NCI-H1417 treated with DMSO at 0.1 percent for 48 hours (cell line): ENCODE data around the gene LHFPL3.
"Not testable (repeated sequence)": the region's sequence is repeated elsewhere in the genome, so short reads cannot be mapped to it uniquely, and the experiment has no call there.

ENCODE experiments used
- DNase-seq: peaks from one replicate; lab custom pipeline; 2025; lab: John Stamatoyannopoulos, UW

LHFPL3 gene

DNA sequence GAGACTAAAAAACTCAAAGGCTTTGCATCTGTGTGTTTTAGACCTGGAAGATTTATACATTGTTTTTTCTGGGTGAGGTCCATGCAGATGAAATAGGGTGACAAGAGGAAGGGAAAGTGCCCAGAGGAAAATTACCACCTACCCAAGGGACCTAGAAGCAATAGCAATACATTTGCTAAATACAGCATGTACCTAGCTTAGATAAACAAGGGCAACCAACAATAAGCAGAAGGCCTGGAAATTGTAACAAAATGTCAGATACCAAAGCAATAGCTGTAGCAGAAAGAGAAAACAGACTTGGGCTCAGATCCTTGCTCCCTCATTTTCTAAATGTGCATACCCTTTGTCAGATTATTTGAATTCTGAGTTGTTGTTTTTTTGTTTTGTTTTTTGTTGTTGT, 367.2 kb downstream of the LHFPL3 start:
- no peak for DNase-seq

DNA sequence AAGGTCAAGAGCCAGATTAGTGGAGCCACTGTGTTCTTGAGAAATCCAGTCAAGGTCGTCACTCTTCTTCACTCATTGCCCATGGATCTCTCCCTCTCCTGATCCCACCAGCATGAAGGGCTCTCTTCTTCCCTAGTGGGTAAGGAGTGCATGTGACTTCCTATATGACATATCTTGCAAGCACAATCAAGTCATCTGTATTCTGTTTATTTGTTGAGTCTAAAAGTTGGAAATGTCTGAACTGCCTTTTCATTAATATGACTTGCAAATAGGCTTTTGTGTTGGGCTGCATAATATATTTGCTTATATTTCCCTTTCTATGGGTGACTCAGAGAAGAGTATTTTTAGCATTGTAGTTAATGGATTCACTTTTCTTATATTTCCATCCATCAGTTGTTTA, 371.9 kb downstream of the LHFPL3 start:
- no peak for DNase-seq

DNA sequence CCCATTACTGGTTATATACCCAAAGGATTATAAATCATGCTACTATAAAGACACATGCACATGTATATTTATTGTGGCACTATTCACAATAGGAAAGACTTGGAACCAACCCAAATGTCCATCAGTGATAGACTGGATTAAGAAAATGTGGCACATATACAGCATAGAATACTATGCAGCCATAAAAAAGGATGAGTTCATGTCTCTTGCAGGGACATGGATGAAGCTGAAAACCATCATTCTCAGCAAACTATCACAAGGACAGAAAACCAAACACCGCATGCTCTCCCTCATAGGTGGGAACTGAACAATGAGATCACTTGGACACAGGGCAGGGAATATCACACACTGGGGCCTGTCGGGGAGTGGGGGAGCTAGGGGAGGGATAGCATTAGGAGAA, 392.6 kb downstream of the LHFPL3 start:
- DNase-seq, result not testable (repeated sequence)

DNA sequence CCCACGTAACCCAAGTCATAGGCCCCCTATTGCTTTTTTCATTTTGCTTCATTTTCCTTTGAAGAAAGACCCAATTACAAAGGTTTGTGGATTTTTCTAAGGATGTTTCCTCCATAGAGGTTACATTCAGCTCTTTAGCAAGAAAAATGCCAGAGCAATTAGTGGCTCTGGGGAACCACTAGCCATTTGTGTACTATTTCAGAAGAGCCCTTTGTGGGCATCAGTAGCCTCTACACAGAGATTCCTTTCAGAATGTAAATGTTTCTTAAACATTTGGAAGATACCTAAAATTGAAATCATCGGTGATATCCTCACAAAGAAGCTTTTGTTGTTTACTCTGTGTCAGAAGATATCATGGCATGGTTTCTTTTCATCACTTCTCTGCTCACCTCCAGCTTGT, 394.6 kb downstream of the LHFPL3 start:
- DNase-seq, result no peak

DNA sequence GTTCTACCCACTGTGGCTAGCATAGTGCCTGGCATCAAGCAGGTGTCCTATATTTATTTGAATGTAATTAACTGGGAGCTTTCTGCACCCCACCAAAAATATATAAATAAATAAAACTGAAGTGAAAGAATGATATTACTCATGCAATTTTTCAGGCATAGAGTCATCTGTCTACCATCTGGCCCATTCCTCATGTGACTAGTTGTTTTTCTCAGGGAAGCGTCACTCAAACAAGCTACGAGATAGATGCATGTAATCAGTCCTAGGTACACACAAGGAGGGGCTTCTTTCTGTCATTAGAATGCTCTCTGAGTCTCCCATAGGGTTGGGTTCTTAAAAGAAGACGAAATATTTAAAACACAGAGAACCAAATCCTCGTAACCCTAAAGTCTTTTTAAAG, 430.1 kb downstream of the LHFPL3 start:
- DNase-seq, result no peak

DNA sequence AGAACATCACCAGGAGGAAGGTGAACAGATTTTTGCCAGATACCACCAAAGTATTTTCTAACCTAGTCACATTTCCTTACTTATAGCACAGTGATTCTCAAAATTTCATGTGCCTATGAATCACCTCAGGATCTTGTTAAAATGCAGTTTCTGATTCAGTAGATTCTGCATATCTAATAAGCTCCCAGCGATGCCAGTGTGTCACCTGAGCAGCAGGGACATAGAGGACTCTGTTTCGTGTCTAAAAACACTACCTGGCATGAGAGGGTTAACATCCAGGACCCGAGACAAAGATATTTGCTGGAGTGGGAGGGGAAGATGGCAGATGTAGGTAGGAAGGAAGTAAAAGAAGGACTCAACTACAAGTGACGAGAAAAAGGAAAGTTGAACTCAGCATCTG, 433.5 kb downstream of the LHFPL3 start:
- DNase-seq, result no peak

DNA sequence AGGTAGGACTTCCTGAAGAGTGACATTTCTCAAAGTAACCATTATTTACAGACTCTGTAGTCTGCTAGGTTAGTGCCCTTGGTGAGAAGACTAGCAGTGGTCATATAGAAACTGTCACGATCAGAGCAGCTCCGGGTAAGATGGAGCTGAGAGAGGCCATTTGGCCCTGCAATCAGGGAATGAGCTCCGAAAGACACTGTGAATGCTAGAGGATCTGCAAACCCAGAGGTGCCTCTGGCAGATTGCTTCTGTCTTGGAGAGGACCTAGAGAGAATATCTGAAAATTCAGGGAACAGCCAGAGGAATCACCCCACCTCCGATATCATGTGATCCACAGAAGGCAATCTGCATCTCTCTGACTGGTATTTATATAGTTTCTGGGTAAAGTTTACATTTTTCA, 438.7 kb downstream of the LHFPL3 start:
- DNase-seq, result no peak

DNA sequence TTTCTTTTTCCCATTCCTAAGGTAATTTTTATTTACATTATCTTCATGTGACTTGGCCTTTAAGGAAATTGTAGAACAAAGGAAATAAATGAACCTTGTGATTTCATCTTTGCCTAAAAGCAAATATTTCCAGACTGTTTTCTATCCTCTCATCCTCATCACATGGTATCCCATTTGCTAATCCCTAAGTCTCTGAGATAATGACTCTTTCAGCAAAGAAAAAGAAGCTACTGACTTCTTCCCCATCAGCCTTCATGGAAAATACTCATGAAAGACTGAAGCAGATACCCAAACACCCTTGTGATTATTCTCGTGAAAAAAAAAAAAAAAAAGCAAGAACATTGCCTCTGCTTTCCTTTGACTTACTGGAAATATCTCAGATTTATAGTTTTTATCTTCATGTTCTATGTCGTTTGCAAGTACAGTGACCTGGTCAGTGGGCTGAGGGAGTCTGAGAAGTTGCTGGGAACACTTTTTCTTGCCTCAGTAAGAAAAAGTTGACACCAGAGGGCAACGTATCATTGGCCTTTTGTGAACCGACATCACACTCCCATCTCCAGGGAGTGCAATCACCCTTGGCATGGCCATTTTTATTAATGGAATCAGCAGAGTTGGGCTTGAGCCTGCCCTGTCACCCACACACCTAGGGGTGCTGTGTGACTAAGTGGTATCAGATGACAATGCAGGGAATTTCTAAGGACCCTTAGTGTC, 439.6 kb downstream of the LHFPL3 start:
- no peak for DNase-seq

DNA sequence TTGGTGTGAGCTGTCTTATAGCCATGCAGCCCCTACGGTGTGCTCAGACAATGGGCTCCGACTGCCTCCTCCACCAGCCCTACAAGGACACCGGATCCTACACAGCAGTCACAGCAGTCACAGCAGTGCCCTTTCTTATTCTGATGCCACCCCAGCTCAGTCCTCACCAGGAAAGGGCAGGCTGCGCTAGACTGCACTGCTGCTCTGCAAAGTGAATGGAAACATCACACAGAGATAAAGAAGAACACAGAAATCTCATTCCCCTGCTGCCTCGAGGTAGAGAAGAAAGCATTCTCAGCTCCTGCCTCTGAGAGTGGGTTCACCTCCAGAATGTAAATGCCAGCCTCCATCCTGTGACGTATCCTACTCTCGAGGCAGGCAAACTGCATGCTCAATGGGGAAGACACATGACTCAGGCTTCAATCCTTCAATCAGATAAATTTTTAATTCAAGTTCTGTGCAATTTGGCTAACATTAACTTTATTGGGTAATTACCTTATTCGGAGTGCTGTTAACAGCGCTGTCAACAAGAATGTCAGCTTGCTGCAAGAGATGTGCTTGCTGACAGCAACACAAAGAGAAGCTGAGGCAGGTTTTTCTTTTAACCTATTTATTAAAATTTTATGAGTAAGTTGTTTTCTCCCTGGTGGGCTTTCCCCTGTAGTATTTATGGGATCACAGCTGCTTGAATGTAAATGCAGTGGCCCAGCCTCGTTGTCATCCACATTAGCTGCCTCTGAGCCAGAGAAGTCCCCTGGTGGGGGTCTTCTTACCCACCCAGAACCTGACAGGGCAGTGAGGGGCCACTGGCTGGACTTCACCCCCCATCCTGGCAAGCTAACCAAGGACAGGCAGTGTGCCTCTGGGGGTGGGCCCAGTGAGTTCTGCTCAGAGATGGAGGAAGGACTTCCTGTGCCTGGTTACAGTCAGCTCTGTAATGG, 444.3 kb downstream of the LHFPL3 start:
- no peak for DNase-seq

DNA sequence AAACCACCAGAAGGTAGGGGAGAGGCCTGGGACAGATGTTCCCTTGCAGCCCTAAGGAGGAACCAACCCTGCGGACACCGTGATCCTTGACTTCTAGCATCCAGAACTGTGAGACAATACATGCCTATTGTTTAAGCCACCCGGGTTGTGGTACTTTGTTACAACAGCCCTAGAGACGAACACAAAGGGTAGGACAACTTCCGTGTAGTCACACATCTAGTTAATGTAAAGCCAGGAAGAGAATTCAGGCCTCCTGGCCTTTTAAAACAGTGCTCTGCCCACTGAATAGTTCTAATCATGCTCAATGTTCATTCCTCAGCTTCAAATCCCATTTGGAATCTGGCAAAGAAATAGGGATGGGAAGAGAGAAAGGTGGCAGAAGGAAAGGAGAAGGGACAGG, 445.4 kb downstream of the LHFPL3 start:
- DNase-seq, result no peak

DNA sequence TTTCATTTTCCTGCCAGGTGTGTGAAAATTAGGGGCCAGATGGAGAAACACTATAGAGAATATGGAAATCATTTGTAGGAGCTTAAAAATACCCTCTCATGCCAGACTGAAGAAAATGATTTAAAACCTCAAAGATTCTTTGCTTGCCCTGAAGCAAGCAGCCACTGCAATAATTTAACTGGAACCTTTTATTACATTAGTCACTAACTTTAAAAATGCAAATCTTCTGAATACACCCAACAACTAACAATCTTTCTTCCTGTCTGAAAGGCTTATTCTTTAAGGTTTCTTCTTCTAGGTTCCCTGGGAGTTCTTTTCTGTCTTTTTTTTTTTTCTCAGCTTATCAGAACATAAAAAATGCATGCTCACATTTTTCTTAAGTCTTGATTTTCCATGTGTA, 447.1 kb downstream of the LHFPL3 start:
- DNase-seq, result no peak

DNA sequence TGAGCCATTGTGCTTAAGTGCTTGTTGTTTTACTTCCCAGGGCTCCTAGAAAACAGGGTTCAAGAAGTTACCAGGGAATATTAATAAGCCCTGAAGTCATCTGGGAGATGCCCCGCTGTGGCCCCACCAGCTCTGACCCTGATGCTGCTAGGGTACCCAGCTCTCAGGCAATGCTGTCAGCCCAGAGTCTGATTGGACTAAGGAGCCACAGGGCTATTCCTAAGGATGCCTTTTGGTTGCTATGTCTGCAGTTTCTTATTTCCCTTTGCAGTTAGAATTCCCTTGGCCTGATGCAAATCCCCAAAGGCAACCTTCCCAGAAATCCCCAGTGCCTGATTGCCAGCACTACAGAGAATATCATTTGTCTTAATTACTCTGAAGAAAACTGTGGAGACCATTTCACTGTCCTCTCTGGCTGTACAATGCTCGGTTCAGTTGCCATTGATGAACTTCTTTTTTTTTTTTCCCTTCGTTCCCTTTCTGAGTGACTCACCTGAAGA, 448.9 kb downstream of the LHFPL3 start:
- DNase-seq, result no peak

DNA sequence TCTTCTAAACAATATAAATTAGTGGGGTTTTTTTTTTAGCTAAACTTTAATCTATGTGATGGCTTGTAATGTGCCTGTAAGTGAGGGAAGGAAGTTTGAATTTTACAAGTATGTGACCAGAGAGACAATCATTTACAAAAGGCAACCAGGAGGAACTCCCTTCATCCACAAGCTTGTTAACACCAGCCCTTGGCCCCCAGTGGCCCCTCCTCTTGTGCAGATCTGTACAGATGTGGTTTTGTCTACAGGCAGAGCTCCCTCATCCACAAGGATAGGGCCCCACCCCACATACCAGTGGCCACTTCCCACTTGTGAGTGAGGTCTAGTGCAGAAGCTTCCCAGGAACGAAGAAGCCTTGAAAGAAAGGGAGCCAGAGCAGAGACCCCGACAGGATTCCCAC, 451.5 kb downstream of the LHFPL3 start:
- DNase-seq, result no peak

DNA sequence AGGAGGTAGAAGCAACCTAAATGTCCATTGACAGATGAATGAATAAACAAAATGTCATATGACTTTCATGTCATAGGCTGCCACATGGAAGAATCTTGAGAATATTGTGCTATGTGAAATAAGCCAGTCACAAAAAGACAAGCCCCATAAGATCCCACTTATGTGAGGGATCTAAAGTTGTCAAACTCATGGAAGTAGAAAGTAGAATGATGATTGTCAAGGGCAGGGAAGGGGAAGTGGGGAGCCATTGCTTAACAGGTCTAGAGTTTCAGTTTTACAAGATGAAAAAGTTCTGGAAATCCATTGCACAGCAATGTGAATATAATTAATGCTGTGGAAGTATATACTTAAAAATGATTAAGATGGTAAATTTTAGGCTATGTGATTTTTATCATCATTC, 456.3 kb downstream of the LHFPL3 start:
- DNase-seq, result no peak

DNA sequence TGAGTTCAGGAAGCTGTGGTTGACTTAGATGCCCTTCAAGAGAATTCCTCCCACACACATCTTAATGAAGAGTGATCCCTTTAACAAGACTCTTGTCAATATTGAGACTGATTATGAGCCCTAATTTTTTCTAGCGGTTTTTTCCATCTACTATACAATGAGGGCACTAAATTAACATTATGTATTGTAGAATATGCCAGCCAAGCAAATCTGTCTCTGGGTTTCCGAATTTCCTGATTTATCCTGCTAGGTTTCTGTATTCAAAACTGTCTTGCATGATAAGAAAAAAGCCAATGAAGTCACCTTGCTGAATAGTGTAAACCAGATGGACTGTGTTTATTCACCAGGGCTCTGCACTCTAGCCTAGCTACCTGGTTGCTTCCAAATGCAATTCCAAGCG, 461.4 kb downstream of the LHFPL3 start:
- no peak for DNase-seq

DNA sequence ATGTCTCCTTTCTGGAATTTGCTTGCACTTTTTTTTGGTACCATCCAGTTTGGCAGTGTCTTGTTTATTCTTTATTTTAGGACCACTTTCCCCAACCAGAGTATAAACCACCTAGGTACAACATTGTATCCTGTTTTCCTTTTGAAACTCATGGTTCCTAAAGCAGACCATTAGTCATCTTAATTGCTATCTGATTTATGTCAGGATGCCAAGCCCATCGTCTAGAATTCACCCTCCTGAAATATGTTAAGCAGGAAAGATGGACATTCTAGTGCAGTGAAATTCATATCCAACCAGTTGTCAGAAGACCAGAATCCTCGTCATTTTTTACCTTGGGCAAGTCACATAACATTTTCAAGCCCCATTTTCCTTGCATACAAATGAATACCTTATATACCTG, 462.0 kb downstream of the LHFPL3 start:
- DNase-seq, result no peak

DNA sequence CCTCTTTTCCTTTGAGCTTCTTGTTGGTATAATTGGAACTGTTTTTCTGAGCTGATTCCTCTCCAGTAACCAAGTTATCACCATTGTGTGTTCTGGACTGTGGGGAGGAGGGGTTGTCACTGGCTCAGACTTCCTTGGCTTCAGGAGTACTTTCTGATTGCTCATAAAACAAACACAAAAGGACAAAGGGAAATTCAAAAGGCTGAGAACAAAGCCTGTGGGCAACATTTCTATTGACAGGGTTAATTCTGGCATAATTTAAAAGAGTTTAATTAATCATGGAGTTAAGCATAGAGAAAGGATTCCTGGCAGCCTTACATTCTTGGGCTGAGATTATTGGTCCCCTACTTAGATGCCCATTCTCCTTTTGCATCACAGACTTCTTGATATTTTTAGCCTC, 462.7 kb downstream of the LHFPL3 start:
- no peak for DNase-seq

DNA sequence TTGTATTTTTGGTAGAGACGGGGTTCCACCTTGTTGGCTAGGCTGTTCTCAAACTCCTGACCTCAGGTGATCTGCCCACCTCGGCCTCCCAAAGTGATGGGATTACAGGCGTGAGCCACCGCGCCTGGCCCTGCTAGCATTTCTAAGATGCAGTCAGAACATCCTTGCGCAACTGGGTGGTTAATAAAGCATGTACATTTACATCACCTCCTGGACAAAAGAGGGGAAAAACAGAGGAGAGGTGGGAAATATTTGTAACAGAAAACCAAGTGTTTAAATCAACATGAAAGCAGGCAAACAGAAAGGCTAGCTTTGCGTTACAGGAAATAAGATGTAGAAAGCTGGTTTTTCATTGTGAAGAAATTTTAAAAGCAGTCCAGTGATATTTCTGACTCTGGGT, 464.7 kb downstream of the LHFPL3 start:
- DNase-seq, result no peak

DNA sequence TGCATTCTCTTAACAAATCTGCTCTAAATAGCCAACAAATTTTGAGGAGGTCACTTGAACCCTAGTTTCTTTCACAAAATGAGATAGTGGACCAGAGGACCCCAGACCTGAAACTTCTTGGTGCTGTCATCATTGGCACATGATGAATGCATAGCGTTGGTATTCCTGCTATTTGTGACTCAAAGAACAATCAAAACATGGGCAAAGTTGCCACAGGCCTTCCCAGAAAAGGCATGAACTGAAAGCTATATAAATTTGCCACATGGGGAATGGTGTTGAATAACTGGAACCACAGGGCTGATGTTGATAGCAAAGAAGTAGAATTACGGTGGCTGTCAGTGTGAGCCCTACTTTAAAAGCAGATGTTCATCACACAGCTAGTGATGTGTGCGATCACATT, 465.8 kb downstream of the LHFPL3 start:
- DNase-seq, result no peak

DNA sequence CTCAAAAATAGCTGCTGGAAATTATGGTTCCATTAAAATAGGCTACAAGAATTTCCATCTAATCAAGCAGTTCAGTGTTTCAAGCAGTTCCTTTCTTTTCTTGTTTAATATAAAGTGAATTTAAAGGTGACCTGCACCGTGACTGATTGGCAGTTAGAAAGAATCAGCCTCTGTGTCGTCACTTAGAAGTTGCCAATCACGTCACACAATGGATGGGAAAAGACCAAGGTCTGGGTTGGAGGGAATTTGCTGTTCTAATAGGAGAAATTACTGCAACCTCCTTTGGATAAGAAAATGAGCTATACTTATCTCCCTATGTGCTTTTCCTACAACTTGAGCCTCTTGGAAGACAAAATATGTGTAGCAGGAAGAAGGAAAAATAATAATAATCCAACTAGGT, 466.2 kb downstream of the LHFPL3 start:
- no peak for DNase-seq

DNA sequence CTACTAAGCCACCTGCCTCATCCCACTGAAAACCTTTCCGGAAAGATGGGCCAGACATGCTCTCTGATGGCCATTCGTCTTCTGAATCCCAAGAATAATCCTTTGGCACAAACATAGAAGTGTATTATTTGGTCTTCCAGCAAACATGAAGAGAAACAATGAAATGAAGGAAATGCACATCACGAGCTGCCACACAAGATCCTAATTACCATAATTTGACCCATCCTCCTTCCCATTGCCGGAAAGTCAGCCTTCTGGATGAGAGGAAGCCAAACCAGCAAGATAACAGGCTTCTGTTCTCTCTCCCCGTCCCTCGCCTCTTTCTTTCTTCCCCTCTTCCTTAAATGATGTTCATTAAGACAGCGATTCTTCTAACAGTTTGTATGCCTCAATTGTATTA, 466.7 kb downstream of the LHFPL3 start:
- no peak for DNase-seq

DNA sequence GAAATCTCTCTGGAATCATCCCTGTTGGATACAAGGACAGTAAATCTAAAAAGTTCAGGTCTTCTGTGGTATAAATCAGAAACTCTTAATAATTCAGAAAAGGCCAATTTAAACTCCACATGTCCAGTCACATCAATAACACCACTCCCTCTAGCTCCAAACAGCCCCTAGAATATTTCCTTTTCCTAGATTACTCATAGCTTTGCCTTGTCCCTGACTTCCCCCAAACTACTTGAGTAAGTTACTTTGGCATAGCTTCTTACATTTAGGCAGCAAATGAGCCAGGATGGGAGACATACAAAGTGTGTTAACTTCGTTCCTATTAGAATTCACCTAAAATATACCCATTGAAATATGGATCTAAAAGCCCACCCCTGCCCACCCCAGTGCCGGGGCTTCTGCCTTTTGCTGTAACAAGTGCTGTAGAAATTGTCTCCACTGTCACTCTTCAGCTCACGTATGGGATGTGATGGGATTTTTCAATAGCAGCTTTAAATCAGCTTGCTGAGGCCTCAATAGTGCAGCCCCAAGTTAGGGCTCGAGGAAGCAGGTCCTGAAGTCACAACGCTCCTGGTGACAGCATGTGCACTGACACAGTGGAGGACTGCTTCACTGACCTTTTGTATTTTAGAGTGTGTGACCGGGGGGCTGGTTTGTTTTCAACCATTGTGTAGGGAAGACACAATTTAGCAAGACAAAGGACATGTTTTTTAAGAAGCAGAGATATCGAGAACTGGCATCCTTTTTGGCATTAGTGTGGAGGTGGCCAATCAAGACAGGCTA, 467.4 kb downstream of the LHFPL3 start:
- no peak for DNase-seq

DNA sequence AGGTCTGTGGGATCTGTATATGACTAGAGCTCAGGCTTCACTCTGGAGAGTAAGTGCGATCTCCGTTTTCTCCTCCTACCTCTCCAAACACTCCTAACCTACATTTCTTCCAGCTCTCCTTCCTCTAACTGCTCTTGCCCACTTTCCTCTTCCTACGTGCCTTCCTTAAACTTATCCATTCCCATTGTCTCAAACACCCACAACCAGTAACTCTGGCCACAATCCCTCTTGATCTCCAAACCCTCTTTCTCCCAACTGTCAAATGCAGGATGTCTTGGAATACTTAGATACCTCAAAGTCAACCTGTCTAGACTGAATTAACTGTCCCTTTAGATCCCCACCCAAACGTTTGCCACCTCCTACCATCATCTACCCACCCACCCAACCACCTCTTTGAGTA, 471.9 kb downstream of the LHFPL3 start:
- no peak for DNase-seq
